GM12891 (cell line): Measurements from ENCODE around the gene C11orf91.

Experiments used
- POLR2A ChIP-seq: IDR thresholded peaks from 2 replicates; pipeline ENCODE4 v1.6.1; 2011; ENCODE audit warnings: low read depth, low read length, control low read depth
- POLR2AphosphoS5 ChIP-seq: IDR thresholded peaks from 2 replicates; pipeline ENCODE4 v1.6.1; 2011; ENCODE audit warnings: low read depth, low read length, control low read depth
- POU2F2 ChIP-seq: IDR thresholded peaks from 2 replicates; pipeline ENCODE4 v1.6.1; 2011; ENCODE audit warnings: low read depth, mild to moderate bottlenecking, control low read depth, low read length, moderate library complexity
- SPI1 ChIP-seq: IDR thresholded peaks from 2 replicates; pipeline ENCODE4 v1.6.1; 2011; ENCODE audit warnings: low read depth, low read length, control low read depth
- TAF1 ChIP-seq: IDR thresholded peaks from 2 replicates; pipeline ENCODE4 v1.6.1; 2011; ENCODE audit warnings: low read depth, low read length, control low read depth

DNA sequence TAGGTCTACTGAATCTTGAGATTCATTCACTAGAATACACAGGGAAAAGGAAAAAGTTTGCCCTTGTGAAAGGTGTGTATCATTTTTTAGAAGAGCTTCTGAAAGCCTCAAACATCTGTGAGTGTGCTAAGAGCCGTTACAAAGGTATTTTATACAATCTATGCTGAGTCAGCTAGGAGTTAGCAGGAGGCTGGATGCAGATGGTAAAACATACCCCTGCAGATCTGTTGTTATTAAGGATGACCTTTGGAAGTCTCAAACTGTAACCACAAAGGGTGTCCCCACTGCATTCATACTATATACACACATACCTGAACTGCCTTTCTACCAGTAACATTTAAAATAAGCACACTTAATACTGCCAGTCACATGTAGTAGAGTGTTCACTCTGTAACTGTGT is 8.4 kb upstream of the C11orf91 start:
- TF ChIP-seq POLR2AphosphoS5 (no peak), TAF1 (no peak), POLR2A (no peak), POU2F2 (no peak), SPI1 (no peak)
